T-helper 2 cell (primary cell): ENCODE results near the gene KIAA0513.

Source experiments
- DNase-seq, 5 experiments: peaks; one replicate each; pipeline versions ENCODE4 v3.0.0 to v3.0.0-alpha.2; 2012 to 2022

KIAA0513 gene

GRCh38 chr16:85138073-85138824 lies 110.7 kb downstream of the KIAA0513 start:
- DNase-seq, result no peak

DNA sequence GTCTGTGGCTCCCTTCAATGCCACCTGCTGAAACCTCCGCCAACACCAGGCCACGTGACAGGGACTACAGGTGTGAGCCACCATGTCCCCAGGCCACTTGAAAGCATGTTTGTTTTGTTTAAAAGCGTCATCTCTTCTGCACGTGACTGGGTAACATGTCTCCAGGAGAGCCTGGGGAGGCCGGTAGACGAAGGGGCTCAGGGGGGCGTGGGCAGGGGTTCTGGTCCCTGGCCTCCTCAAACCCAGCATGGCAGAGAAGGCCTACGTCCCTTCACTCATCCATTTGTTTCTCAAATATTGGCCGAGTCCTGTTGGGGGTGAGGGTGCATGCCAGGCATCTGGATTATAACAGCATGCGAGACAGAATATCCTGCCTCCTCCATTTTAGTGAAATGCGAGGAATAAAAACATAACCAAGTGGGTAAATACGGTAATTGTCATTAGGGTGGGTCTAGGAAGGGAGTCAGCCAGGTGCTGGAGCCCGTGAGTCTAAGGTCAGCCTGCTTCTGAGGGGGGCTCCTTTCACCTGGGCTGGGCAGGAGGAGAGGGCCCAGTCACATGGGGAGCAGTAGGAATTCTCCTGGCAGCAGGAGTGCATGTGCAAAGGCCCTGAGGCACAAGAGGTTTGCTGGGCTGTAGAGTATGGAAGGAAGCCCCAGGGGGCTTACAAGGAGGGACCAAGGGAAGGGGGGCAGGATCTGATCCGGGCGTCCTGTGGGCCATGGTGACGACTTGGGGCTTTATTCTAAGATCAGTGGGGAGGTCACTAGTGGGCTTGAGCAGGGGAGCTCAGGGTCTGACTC lies 111.4 kb downstream of the KIAA0513 start:
- no peak for DNase-seq

DNA sequence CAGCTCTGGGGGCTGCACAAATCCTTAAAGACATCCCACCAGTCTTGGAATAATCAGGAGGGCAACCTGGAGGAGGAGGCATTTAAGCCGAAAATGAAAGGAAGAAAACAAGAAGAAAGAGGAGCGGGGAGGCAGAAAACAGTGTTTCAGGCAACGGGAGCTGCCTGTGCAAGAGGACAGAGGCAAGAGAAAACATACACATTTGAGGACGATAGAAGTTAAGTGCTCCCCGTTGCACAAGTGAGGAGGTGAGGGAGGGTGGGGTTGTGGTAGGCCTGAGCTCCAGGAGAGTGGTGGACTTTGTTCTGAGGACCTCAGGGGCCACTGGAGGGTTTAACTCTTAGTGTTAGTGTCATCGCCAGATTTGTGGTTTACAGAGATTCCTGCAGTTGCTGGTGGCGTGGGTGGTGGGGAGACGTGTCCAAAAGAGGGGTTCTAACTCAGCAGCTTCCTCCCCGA lies 112.3 kb downstream of the KIAA0513 start:
- DNase-seq, result no peak

- DNase-seq, result no peak
These were observed 112.9 kb downstream of the KIAA0513 start for GRCh38 chr16:85140455-85141012.

DNA sequence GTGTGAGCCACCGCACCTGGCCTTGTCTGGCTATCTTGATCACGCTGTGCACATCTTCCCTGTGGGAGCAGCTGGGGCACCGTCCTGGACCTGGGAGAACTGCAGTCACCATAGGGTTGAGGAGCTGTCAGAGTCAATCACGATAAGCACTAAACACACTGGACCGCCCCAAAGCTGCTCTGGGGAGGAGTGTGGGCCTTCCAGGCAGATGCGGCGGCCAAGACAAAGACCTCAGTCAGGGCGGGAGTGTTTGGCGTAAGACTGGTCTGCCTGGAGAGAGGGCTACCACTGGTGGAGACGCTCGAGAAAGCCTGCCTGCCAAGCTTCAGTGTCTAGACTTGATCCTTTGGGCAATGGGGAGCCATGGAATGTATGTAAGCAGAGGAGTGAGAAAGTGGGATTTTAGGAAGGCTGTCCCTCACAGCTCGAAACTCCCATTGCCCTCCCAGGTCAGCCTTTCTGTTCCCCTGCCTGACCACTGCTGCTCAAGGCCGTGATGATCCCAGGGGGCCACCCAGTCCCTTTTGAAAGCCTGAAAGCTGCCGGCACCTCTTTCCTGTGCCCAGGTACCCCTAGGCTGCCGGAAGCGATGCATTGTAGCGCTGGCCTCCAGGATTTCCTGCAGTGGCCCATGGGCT lies 114.0 kb downstream of the KIAA0513 start:
- no peak for DNase-seq

DNA sequence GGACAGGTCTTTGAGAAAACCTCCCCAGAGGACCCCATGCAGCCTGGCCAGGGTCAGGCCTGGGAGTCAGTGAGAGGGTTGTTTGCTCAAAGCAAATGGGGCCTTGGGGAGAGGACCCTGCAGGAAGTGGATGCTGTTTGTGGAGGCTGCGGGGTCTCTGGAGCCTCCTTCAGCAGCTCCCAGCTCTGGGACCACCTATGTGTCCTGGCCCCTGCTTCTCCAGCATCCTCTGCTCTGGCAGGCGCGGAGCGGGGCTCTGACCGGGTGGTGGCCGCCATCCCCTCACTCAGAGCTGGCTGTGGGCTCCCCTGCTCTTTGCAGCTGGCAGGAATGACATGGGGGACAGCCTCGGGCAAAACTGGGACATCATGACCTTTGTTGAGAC lies 114.5 kb downstream of the KIAA0513 start:
- DNase-seq, result no peak

- no peak for DNase-seq
These were observed 115.2 kb downstream of the KIAA0513 start for GRCh38 chr16:85142771-85143211.
